Measurements from ENCODE around the gene TBX15.

TBX15 gene

DNA sequence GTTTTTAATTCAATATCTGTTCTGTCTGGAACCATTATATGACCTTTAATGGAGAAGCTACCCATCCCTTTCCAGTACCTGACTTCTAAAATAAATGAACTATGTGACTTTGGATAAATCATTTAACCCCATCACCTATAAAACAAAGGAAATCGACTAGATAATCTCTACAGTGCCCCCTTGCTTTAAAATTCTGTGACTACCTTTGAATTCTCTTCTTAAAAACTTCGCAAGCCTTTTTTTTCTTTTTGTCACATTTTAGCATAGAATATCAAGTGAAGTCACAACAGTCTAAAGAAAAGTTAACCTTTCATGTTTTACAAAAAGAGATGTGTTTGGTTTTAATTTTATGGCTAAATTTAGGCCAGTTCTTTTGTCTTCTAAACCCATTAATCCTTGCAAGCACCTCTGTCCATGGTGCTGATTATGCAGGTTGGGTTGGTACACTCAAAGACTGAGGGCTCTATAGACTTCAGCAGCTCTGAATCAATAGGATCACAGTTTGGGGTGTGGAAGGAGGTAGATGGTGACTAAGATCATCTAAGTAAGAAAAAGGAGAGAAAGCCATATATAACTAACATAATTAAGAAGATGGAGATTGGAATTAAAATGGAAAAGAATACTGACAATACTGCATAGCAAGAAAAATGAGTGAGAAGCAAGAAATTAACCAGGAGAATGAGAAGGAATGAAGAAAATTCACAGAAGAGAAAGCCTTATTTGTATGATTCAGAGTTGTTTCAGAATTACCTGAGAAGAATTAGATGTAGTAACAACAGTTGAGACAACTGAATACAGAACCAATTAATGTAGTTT is 59.2 kb downstream of the TBX15 start:
- peak; percentile 27 for DNase-seq (ENCODE audit: extremely low spot score)
- TF ChIP-seq FOXK2 (IDR thresholded peaks at IDR 0.05) (no peak), ZNF384 (IDR thresholded peaks at IDR 0.05) (no peak), BHLHE40 (IDR thresholded peaks at IDR 0.05; ENCODE audit: borderline replicate concordance) (no peak), SP1 (IDR thresholded peaks at IDR 0.05) (no peak), L3MBTL2 (conservative IDR thresholded peaks at IDR 0.05) (no peak), NFRKB (IDR thresholded peaks at IDR 0.05) (no peak), ELF4 (IDR thresholded peaks at IDR 0.05) (no peak), SUZ12 (IDR thresholded peaks at IDR 0.05) (no peak), FOXA1 (IDR thresholded peaks at IDR 0.05) (no peak), ARNT (IDR thresholded peaks at IDR 0.05) (no peak), TARDBP (IDR thresholded peaks at IDR 0.05) (no peak)
- TF ChIP-seq, protein P1, sequence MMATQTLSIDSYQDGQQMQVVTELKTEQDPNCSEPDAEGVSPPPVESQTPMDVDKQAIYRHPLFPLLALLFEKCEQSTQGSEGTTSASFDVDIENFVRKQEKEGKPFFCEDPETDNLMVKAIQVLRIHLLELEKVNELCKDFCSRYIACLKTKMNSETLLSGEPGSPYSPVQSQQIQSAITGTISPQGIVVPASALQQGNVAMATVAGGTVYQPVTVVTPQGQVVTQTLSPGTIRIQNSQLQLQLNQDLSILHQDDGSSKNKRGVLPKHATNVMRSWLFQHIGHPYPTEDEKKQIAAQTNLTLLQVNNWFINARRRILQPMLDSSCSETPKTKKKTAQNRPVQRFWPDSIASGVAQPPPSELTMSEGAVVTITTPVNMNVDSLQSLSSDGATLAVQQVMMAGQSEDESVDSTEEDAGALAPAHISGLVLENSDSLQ (IDR thresholded peaks at IDR 0.05): no peak
- ChIA-PET CTCF (no interaction called here), POLR2A (no interaction called here)

DNA sequence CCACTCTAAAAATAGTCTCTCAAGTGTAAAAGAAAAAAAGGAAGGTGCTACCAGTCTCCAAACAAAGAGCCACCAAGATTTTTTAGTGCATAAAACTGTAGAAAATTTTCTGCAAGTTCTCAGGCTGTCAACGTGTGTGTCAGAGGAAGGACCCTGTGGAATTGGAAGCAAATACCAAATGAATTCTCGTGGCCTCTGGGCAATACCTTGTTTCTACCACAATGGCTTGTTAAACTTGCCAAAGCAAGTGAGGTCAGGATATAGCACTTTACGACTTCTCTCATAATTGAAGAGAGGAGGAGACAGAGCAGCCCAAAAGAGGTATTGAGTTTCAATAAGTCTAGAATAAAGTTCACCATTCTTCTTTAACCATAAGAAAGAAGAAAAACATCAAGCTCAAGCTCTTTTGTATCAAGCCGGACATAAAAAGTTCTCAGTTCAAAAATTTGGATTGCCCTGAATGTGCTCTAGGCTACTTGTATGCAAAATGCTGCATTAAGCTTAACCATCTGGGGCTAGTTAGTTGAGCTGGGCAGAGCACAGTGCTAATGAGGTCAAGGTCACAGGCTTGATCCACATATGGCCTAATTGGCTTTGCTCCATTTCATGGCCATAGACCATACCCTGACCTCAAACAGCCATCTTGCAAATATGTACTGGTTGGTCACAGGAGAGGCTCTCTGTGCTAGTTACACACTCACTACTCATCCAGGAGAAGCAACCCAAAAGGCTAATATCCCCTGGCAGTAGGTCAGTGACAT is 60.5 kb downstream of the TBX15 start:
- no peak for DNase-seq (ENCODE audit: extremely low spot score)
- ChIA-PET CTCF (no interaction called here), POLR2A (no interaction called here)
- no peak for TF ChIP-seq TARDBP (IDR thresholded peaks at IDR 0.05)
- TF ChIP-seq SP1 (IDR thresholded peaks at IDR 0.05): no peak
- TF ChIP-seq CTBP1 (IDR thresholded peaks at IDR 0.05; ENCODE audit: borderline replicate concordance): no peak
- no peak for TF ChIP-seq SUZ12 (IDR thresholded peaks at IDR 0.05)
- TF ChIP-seq FOXK2 (IDR thresholded peaks at IDR 0.05): no peak
- no peak for TF ChIP-seq L3MBTL2 (conservative IDR thresholded peaks at IDR 0.05)
- no peak for TF ChIP-seq BHLHE40 (IDR thresholded peaks at IDR 0.05; ENCODE audit: borderline replicate concordance)
- no peak for TF ChIP-seq ZNF384 (IDR thresholded peaks at IDR 0.05)

DNA sequence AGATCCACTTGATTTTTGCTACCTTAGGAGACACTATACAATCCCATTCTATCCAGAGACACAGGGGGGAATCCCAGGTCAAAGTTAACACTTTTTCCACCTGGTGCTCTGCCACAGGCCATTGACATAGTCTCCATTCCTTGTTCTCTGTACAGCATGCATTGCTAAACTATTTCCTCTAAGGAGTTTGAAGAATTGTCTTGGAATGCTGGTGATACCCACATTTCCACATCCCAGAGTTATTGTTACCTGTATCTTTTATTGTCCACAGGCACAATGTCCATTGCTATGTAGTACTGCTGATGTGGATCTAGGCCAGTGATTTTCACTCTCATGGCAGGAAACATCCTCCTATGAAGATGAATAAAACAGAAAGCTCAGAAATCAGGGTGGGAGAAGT is 61.9 kb downstream of the TBX15 start:
- POLR2A ChIA-PET: no interaction called here
- no peak for DNase-seq (ENCODE audit: extremely low spot score)
- TF ChIP-seq LEF1 (IDR thresholded peaks at IDR 0.05; ENCODE audit: borderline replicate concordance): no peak
- TF ChIP-seq HDGF (IDR thresholded peaks at IDR 0.05; ENCODE audit: borderline replicate concordance): no peak
- no peak for TF ChIP-seq ZNF384 (IDR thresholded peaks at IDR 0.05)
- no peak for TF ChIP-seq L3MBTL2 (conservative IDR thresholded peaks at IDR 0.05)
- CTCF ChIA-PET: no interaction called here

DNA sequence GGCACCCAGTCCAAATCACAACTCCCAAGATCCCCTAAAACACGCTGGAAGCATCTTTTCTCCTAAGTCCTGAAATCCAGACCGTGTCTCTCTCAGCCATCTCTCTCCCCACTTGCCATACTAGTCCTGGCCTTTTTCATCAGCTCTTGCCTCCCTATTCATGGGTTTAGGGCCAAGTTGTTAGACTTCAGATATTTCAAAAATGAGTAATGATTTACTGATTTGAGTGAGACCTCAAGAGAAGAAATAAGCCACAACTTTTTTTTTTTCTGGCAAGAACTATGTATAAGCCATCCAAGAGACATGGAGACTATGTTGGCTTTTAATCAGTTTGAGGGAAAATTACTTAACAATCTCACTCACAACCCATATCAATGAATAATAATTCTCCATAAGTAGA is 62.5 kb downstream of the TBX15 start:
- no peak for TF ChIP-seq TARDBP (IDR thresholded peaks at IDR 0.05)
- ChIA-PET CTCF (no interaction called here), POLR2A (no interaction called here)
- DNase-seq (ENCODE audit: extremely low spot score): no peak

DNA sequence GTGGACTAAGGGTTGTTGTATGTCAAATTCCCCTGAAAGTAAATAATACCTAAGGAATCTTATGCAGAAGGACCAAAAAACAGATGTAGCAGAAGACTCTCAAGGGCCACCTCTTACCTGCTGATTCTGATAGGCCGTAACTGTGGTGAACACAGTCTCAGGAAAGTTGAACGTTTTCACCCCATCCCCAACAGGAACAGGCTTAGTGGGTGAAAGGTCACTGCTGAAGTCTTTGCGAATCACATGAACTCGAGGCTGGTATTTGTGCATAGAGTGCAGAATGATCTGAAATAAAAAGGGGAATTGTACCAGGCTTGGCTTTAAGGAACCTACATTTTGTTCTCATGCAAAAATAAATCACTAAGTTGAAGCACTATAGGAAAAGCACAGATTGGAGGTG is 64.8 kb downstream of the TBX15 start:
- no peak for DNase-seq (ENCODE audit: extremely low spot score)
- ChIA-PET POLR2A (no interaction called here), CTCF (no interaction called here)
- TF ChIP-seq HDGF (IDR thresholded peaks at IDR 0.05; ENCODE audit: borderline replicate concordance) (no peak), ELF4 (IDR thresholded peaks at IDR 0.05) (no peak), FOXA1 (IDR thresholded peaks at IDR 0.05) (no peak), FOXM1 (IDR thresholded peaks at IDR 0.05; ENCODE audit: borderline replicate concordance) (no peak), FOXK2 (IDR thresholded peaks at IDR 0.05) (no peak), LEF1 (IDR thresholded peaks at IDR 0.05; ENCODE audit: borderline replicate concordance) (no peak)

DNA sequence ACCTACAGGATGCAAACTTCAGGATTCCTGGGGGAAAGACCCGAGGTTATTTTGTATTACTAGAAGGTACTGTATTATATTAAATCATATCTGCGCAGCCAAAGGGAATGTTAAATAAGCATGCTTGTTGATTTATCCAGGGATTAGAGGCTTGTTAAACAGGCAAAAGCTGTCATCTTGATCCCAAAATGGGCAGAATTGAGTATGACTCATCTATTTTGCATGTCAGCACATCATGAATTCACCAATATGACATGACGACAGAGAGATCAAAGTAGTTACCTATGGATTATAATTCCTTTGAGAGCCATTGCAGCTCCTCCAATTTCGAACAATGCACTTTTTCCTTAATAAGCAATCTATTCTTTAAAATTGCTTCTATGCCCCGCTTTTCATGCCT is 66.1 kb downstream of the TBX15 start:
- TF ChIP-seq BHLHE40 (IDR thresholded peaks at IDR 0.05; ENCODE audit: borderline replicate concordance): no peak
- TF ChIP-seq ARNT (IDR thresholded peaks at IDR 0.05): no peak
- no peak for TF ChIP-seq ELF4 (IDR thresholded peaks at IDR 0.05)
- no peak for TF ChIP-seq FOXK2 (IDR thresholded peaks at IDR 0.05)
- no peak for TF ChIP-seq CTBP1 (IDR thresholded peaks at IDR 0.05; ENCODE audit: borderline replicate concordance)
- TF ChIP-seq, protein P1 (IDR thresholded peaks at IDR 0.05): no peak
- TF ChIP-seq L3MBTL2 (conservative IDR thresholded peaks at IDR 0.05): no peak
- TF ChIP-seq HDGF (IDR thresholded peaks at IDR 0.05; ENCODE audit: borderline replicate concordance): no peak
- no peak for TF ChIP-seq SUZ12 (IDR thresholded peaks at IDR 0.05)
- TF ChIP-seq LEF1 (IDR thresholded peaks at IDR 0.05; ENCODE audit: borderline replicate concordance): no peak
- TF ChIP-seq FOXA1 (IDR thresholded peaks at IDR 0.05): no peak
- no peak for TF ChIP-seq FOXM1 (IDR thresholded peaks at IDR 0.05; ENCODE audit: borderline replicate concordance)
- no peak for TF ChIP-seq NFRKB (IDR thresholded peaks at IDR 0.05)
- no peak for TF ChIP-seq SP1 (IDR thresholded peaks at IDR 0.05)
- no peak for TF ChIP-seq TARDBP (IDR thresholded peaks at IDR 0.05)
- TF ChIP-seq ZNF384 (IDR thresholded peaks at IDR 0.05): no peak
- ChIA-PET POLR2A (no interaction called here), CTCF (interaction anchor here (0.5 kb wide), 1 partner anchor 453 kb away, joined by 3 read pairs; no protein-coding TSS in a partner anchor)
- DNase-seq (ENCODE audit: extremely low spot score): no peak

DNA sequence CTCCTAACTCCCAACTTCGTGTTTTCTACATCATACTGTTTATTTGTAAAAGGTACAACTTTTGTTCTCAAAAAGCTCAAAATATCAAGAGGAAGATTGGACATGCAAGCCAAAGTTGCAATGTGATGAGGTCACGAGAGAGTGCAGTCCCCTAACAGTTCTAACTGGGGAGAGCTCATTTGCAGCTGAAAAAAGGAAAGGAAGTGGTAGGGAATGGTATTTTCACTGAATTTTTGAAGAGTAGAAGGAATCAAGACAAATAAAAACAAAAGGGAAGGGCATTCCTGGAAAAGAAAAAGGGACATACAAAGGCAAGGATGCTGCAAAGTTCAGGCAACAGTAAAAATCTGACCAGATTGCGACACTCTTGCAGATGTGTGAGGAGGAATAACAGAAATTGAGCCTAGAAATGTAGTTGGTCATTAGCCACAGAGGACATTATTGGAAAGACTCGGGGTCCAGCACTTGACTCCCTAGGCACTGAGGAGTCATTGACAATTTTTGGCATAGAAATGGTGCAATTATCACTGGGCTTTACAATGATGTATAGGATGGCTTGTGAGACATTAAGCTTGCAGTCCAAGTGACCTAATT is 67.9 kb downstream of the TBX15 start:
- CTCF ChIA-PET: no interaction called here
- no peak for DNase-seq (ENCODE audit: extremely low spot score)
- POLR2A ChIA-PET: no interaction called here
- no peak for TF ChIP-seq FOXA1 (IDR thresholded peaks at IDR 0.05)
- TF ChIP-seq FOXM1 (IDR thresholded peaks at IDR 0.05; ENCODE audit: borderline replicate concordance): no peak
- TF ChIP-seq NFRKB (IDR thresholded peaks at IDR 0.05): no peak
- TF ChIP-seq BHLHE40 (IDR thresholded peaks at IDR 0.05; ENCODE audit: borderline replicate concordance): no peak
- TF ChIP-seq SP1 (IDR thresholded peaks at IDR 0.05): no peak
- TF ChIP-seq CTBP1 (IDR thresholded peaks at IDR 0.05; ENCODE audit: borderline replicate concordance): no peak
- no peak for TF ChIP-seq HDGF (IDR thresholded peaks at IDR 0.05; ENCODE audit: borderline replicate concordance)
- TF ChIP-seq SUZ12 (IDR thresholded peaks at IDR 0.05): no peak
- TF ChIP-seq L3MBTL2 (conservative IDR thresholded peaks at IDR 0.05): no peak
- TF ChIP-seq ZNF384 (IDR thresholded peaks at IDR 0.05): no peak
- no peak for TF ChIP-seq LEF1 (IDR thresholded peaks at IDR 0.05; ENCODE audit: borderline replicate concordance)
- TF ChIP-seq ARNT (IDR thresholded peaks at IDR 0.05): no peak
